ENCODE data around the gene FAM187B.

DNA sequence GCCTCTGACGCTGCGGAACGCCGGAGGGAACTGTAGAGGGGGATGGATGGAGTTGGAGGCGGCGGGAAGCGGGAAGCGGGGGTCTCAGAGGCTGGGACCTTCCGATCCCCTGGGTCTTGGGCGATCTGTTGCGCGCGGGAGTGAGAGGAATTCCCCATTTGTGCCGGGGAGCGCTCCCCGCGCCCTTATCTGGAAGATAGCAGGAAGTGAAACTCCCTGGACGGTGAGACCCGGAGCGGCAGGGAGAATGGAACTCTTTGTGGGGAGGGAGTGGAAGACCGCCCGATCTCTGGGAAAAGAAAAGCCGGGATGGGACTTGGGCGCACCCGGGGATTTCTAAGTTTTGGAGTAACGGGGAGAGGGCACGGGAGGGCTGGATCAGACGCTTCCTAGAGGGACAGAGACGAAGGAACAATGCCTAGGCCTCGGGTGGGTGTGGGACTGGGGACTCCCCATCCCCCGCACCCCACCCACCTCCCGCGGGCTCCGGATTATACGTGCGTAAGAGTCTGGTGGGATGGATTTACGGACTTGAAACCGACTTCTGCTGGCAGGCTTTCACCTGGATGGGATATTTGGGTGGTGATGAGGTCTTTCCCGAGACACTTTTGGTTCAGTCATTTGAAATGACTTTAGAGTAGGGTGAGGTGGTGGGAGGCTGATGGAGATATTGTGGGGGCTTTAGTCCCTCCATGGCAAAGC, 20.8 kb upstream of the FAM187B start:
- TF ChIP-seq, protein P1, sequence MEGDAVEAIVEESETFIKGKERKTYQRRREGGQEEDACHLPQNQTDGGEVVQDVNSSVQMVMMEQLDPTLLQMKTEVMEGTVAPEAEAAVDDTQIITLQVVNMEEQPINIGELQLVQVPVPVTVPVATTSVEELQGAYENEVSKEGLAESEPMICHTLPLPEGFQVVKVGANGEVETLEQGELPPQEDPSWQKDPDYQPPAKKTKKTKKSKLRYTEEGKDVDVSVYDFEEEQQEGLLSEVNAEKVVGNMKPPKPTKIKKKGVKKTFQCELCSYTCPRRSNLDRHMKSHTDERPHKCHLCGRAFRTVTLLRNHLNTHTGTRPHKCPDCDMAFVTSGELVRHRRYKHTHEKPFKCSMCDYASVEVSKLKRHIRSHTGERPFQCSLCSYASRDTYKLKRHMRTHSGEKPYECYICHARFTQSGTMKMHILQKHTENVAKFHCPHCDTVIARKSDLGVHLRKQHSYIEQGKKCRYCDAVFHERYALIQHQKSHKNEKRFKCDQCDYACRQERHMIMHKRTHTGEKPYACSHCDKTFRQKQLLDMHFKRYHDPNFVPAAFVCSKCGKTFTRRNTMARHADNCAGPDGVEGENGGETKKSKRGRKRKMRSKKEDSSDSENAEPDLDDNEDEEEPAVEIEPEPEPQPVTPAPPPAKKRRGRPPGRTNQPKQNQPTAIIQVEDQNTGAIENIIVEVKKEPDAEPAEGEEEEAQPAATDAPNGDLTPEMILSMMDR (IDR thresholded peaks at IDR 0.05) = no peak
- TF ChIP-seq POLR2A (IDR thresholded peaks at IDR 0.05) = no peak

Measured in prostate gland (tissue), 2 donors.